HL-60 (cell line): ENCODE data around the gene B9D1.

Source experiments
- DNase-seq, 2 experiments: peaks; one replicate each; pipeline ENCODE4 v3.0.0-alpha.2; 2010 to 2020; ENCODE audit warnings: low read depth in 1 of 2, low spot score in 1 of 2
- H3K27ac ChIP-seq: fragments of 250-450 bp; sonication (Bioruptor Pico); replicated peaks from 2 replicates; pipeline ENCODE4 v1.5.1; 2020; ENCODE audit warnings: mild to moderate bottlenecking, moderate library complexity
- H3K27me3 ChIP-seq: fragments of 250-450 bp; sonication (Bioruptor Pico); 2 replicates; pipeline ENCODE4 v1.5.1; 2021; ENCODE audit warnings: mild to moderate bottlenecking, moderate library complexity; ENCODE audit not compliant: insufficient read depth, poor library complexity, severe bottlenecking
- H3K4me3 ChIP-seq: replicated peaks from 2 replicates; pipeline ENCODE4 v1.5.1; 2011; ENCODE audit warnings: mild to moderate bottlenecking, control low read depth, low read length; ENCODE audit not compliant: insufficient read depth
- GABPA ChIP-seq: IDR thresholded peaks from 2 replicates; pipeline ENCODE4 v1.6.1; 2012; ENCODE audit warnings: low read depth
- POLR2AphosphoS5 ChIP-seq: IDR thresholded peaks from 2 replicates; pipeline ENCODE4 v1.6.1; 2012; ENCODE audit warnings: low read depth
- SPI1 ChIP-seq: IDR thresholded peaks from 2 replicates; pipeline ENCODE4 v1.6.1; 2012; ENCODE audit warnings: low read depth, mild to moderate bottlenecking, borderline replicate concordance
- TF ChIP-seq, protein P1 (sequence below): IDR thresholded peaks from 2 replicates; pipeline ENCODE4 v1.6.1; 2012; ENCODE audit warnings: low read depth; ENCODE audit not compliant: insufficient replicate concordance
- TF ChIP-seq, protein P2 (sequence below): IDR thresholded peaks from one replicate; pipeline ENCODE4 v1.5.1; 2011; ENCODE audit warnings: low read length, control low read depth, inconsistent platforms; ENCODE audit not compliant: insufficient read depth

B9D1 gene

DNA sequence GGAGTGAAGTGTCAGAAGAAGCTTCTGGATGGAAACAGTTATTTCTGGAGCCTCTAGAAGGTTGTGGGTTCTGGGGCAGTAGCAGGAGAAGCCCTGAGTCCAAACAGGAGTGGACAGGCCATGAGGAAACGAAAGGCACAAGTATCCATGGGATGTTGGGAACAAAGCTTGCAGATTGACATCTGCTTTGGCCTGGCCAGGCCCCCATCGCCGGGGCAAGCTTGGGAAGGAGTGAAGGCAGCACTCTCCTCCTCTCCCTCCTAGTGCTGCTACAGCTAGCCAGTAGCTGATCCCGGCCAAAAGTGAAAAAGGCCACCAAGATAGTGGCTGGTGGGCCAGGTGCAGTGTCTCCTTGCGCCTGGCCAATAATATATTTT is 40.4 kb downstream of the B9D1 start:
- DNase-seq, result no peak
- TF ChIP-seq POLR2AphosphoS5 (no peak), GABPA (no peak), SPI1 (no peak)
- TF ChIP-seq, protein P1, sequence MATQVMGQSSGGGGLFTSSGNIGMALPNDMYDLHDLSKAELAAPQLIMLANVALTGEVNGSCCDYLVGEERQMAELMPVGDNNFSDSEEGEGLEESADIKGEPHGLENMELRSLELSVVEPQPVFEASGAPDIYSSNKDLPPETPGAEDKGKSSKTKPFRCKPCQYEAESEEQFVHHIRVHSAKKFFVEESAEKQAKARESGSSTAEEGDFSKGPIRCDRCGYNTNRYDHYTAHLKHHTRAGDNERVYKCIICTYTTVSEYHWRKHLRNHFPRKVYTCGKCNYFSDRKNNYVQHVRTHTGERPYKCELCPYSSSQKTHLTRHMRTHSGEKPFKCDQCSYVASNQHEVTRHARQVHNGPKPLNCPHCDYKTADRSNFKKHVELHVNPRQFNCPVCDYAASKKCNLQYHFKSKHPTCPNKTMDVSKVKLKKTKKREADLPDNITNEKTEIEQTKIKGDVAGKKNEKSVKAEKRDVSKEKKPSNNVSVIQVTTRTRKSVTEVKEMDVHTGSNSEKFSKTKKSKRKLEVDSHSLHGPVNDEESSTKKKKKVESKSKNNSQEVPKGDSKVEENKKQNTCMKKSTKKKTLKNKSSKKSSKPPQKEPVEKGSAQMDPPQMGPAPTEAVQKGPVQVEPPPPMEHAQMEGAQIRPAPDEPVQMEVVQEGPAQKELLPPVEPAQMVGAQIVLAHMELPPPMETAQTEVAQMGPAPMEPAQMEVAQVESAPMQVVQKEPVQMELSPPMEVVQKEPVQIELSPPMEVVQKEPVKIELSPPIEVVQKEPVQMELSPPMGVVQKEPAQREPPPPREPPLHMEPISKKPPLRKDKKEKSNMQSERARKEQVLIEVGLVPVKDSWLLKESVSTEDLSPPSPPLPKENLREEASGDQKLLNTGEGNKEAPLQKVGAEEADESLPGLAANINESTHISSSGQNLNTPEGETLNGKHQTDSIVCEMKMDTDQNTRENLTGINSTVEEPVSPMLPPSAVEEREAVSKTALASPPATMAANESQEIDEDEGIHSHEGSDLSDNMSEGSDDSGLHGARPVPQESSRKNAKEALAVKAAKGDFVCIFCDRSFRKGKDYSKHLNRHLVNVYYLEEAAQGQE, result no peak
- TF ChIP-seq, protein P2, sequence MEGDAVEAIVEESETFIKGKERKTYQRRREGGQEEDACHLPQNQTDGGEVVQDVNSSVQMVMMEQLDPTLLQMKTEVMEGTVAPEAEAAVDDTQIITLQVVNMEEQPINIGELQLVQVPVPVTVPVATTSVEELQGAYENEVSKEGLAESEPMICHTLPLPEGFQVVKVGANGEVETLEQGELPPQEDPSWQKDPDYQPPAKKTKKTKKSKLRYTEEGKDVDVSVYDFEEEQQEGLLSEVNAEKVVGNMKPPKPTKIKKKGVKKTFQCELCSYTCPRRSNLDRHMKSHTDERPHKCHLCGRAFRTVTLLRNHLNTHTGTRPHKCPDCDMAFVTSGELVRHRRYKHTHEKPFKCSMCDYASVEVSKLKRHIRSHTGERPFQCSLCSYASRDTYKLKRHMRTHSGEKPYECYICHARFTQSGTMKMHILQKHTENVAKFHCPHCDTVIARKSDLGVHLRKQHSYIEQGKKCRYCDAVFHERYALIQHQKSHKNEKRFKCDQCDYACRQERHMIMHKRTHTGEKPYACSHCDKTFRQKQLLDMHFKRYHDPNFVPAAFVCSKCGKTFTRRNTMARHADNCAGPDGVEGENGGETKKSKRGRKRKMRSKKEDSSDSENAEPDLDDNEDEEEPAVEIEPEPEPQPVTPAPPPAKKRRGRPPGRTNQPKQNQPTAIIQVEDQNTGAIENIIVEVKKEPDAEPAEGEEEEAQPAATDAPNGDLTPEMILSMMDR, result no peak
- Histone ChIP-seq H3K27ac (no peak overlapping the region), H3K4me3 (no peak overlapping the region), H3K27me3 (no peaks in the 10 kb centered on the region)

DNA sequence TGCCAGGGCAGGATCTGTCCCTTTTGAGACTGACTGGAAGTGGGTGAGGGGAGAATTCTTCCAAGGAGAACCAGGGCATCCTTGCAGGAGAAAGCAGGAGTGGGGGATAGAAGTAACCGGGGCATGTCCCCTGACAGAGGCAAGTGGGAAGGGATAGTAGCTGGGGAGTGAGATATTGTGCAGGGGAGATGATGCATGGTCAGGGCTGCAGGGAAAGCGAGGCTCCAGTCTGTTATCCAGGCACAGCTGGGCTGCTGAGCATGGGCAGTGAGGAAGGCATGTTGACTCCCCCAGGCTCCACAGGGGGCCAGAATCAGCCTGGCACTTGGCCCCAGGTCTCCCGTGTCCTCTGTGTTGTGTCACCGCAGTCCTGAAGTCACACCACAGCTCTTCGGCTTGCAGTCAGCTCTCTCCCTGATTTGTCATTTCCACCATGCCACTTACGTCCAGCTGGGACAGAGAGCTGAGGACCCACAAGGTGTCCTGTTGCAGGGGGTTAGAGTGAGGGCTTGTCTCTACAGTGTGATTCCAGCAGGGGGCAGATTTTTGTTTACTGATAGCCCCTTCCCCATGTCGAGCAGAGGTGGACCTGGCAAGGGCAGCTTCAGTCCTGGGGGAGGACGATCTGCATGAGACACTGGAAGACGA is 40.9 kb downstream of the B9D1 start:
- no peak overlapping the region for H3K27ac ChIP-seq
- no peak for DNase-seq
- H3K4me3 ChIP-seq, result no peak overlapping the region
- TF ChIP-seq POLR2AphosphoS5, result no peak
- TF ChIP-seq SPI1, result no peak
- TF ChIP-seq, protein P1, result no peak
- TF ChIP-seq, protein P2, result no peak
- TF ChIP-seq GABPA, result no peak
- H3K27me3 ChIP-seq, result no peaks in the 10 kb centered on the region

DNA sequence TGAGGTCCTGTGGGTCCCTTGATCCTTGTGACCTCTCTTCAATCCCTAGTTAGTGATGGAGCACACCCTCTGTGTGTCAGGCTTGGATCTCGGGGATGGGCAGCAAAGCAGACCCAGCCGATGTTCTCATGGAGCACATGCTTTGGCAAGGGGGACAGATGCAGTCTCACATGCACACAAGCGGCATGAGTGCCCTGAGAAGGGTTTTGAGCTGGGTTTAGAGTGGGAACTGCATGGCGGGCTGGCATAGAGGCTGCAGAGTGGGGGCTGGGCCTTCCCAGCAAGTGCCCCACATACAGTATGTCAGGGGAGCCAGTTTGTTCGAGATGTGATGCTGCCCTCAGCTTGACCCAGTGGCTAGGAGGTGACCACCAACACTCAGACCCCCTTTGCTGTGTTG is 41.6 kb downstream of the B9D1 start:
- TF ChIP-seq SPI1 (no peak), POLR2AphosphoS5 (no peak)
- TF ChIP-seq, protein P2, result no peak
- TF ChIP-seq, protein P1, result no peak

More for the DNA sequence above, 41.6 kb downstream of the B9D1 start:
- no peak for DNase-seq
- H3K4me3 ChIP-seq, result no peak overlapping the region
- no peaks in the 10 kb centered on the region for H3K27me3 ChIP-seq
- no peak overlapping the region for H3K27ac ChIP-seq
